Large intestine (tissue), 3 donors: ENCODE results near the gene SMYD2. TPM values are rescaled to one million over a fixed set of nuclear protein-coding genes. Genes with fewer than 3 reads are reported as not detected.

Source experiments
- DNase-seq, 2 donors: peaks; one replicate each; pipeline versions ENCODE4 v3.0.0 to v3.0.0-alpha.2; 2013
- H3K27ac ChIP-seq: one replicate; pipeline ENCODE4 v1.5.1; 2013; ENCODE audit warnings: low read length
- H3K27me3 ChIP-seq: 2 replicates; pipeline ENCODE4 v1.6.1; 2013; ENCODE audit warnings: low read length; ENCODE audit not compliant: control insufficient read depth, insufficient read depth
- H3K36me3 ChIP-seq: 2 replicates; pipeline ENCODE4 v1.6.1; 2013; ENCODE audit warnings: low read length; ENCODE audit not compliant: control insufficient read depth, insufficient read depth
- H3K4me1 ChIP-seq: one replicate; pipeline ENCODE4 v1.6.1; 2013; ENCODE audit warnings: low read length; ENCODE audit not compliant: control insufficient read depth, insufficient read depth
- H3K4me3 ChIP-seq: one replicate; pipeline ENCODE4 v1.5.1; 2013; ENCODE audit warnings: low read length
- H3K9me3 ChIP-seq: one replicate; pipeline ENCODE4 v1.6.1; 2013; ENCODE audit warnings: mild to moderate bottlenecking, low read depth, low read length, moderate library complexity; ENCODE audit not compliant: control insufficient read depth
- WGBS: methylation state at CpG from one replicate; pipeline ENCODE4 v1.1.5; 2013; ENCODE audit warnings: low lambda C conversion rate; ENCODE audit not compliant: insufficient coverage; 5-methylcytosine and 5-hydroxymethylcytosine counted together
- polyA plus RNA-seq: library from polyadenylated mRNA; unstranded; fragments of 120-200 nt; gene quantifications from one replicate; pipeline ENCODE4 v1.2.1, GENCODE V29; 2013

SMYD2 gene
- polyA plus RNA-seq, 1 donor: 46.9 TPM

- no peaks in the 10 kb centered on the region for H3K4me1 ChIP-seq
- WGBS: 94% methylated on average over 4 of the region's 7 CpGs
- H3K36me3 ChIP-seq: no peaks in the 10 kb centered on the region
- H3K27ac ChIP-seq: no peak overlapping the region
- DNase-seq: no peak
- H3K4me3 ChIP-seq: no peak overlapping the region
- H3K9me3 ChIP-seq: no peaks in the 10 kb centered on the region
- no peaks in the 10 kb centered on the region for H3K27me3 ChIP-seq
These were observed 32.5 kb upstream of the SMYD2 start for GRCh38 chr1:214248311-214249085.

GRCh38 chr1:214249651-214250050, 31.3 kb upstream of the SMYD2 start:
- H3K9me3 ChIP-seq: no peaks in the 10 kb centered on the region
- no peak for DNase-seq
- no peaks in the 10 kb centered on the region for H3K36me3 ChIP-seq
- no peak overlapping the region for H3K27ac ChIP-seq
- no peaks in the 10 kb centered on the region for H3K4me1 ChIP-seq
- H3K4me3 ChIP-seq: no peak overlapping the region
- WGBS: 100% methylated on average over 2 of the region's 14 CpGs
- no peaks in the 10 kb centered on the region for H3K27me3 ChIP-seq

GRCh38 chr1:214251354-214251753, 29.6 kb upstream of the SMYD2 start:
- H3K36me3 ChIP-seq: no peaks in the 10 kb centered on the region
- H3K27me3 ChIP-seq: no peaks in the 10 kb centered on the region
- WGBS: 56% methylated on average over 2 of the region's 2 CpGs
- H3K9me3 ChIP-seq: peaks cover 7% of the 10 kb centered on the region
- no peak for DNase-seq
- H3K4me3 ChIP-seq: no peak overlapping the region
- H3K4me1 ChIP-seq: no peaks in the 10 kb centered on the region
- H3K27ac ChIP-seq: no peak overlapping the region

- Histone ChIP-seq H3K9me3 (peaks cover 7% of the 10 kb centered on the region), H3K36me3 (no peaks in the 10 kb centered on the region), H3K27me3 (peaks cover 9% of the 10 kb centered on the region), H3K4me1 (no peaks in the 10 kb centered on the region), H3K4me3 (no peak overlapping the region), H3K27ac (no peak overlapping the region)
- DNase-seq: no peak
- WGBS: no CpG with 5 or more reads among the region's 2 CpGs
These were observed 25.4 kb upstream of the SMYD2 start for GRCh38 chr1:214255509-214255908.

- peaks cover 7% of the 10 kb centered on the region for H3K9me3 ChIP-seq
- H3K36me3 ChIP-seq: no peaks in the 10 kb centered on the region
- no peak overlapping the region for H3K4me3 ChIP-seq
- H3K4me1 ChIP-seq: no peaks in the 10 kb centered on the region
- H3K27ac ChIP-seq: no peak overlapping the region
- WGBS: 34% methylated on average over 2 of the region's 2 CpGs
- H3K27me3 ChIP-seq: peaks cover 23% of the 10 kb centered on the region
- DNase-seq: no peak
These were observed 21.5 kb upstream of the SMYD2 start for GRCh38 chr1:214259353-214259977.

- Histone ChIP-seq H3K4me1 (no peaks in the 10 kb centered on the region), H3K27me3 (peaks cover 23% of the 10 kb centered on the region), H3K36me3 (no peaks in the 10 kb centered on the region), H3K27ac (no peak overlapping the region), H3K4me3 (no peak overlapping the region), H3K9me3 (peaks cover 2% of the 10 kb centered on the region)
- no peak for DNase-seq
- WGBS: 100% methylated on average over 1 of the region's 3 CpGs
These were observed 20.3 kb upstream of the SMYD2 start for GRCh38 chr1:214260561-214261205.

- H3K36me3 ChIP-seq: no peaks in the 10 kb centered on the region
- no peak overlapping the region for H3K27ac ChIP-seq
- H3K4me3 ChIP-seq: no peak overlapping the region
- H3K27me3 ChIP-seq: peaks cover 23% of the 10 kb centered on the region
- no peaks in the 10 kb centered on the region for H3K9me3 ChIP-seq
- no peaks in the 10 kb centered on the region for H3K4me1 ChIP-seq
- WGBS: no CpG with 5 or more reads among the region's 15 CpGs
- DNase-seq: peak; percentile 57 to 63
These were observed 19.5 kb upstream of the SMYD2 start for GRCh38 chr1:214261206-214262123.

GRCh38 chr1:214264196-214264595, 16.8 kb upstream of the SMYD2 start:
- Histone ChIP-seq H3K27me3 (peaks cover 21% of the 10 kb centered on the region), H3K27ac (no peak overlapping the region), H3K4me1 (no peaks in the 10 kb centered on the region), H3K9me3 (no peaks in the 10 kb centered on the region), H3K36me3 (no peaks in the 10 kb centered on the region), H3K4me3 (no peak overlapping the region)
- WGBS: 100% methylated on average over 1 of the region's 4 CpGs
- no peak for DNase-seq

- H3K36me3 ChIP-seq: no peaks in the 10 kb centered on the region
- no peak for DNase-seq
- H3K4me3 ChIP-seq: no peak overlapping the region
- H3K4me1 ChIP-seq: no peaks in the 10 kb centered on the region
- no peak overlapping the region for H3K27ac ChIP-seq
- H3K27me3 ChIP-seq: peaks cover 20% of the 10 kb centered on the region
- H3K9me3 ChIP-seq: no peaks in the 10 kb centered on the region
- 90% methylated on average over 3 of the region's 3 CpGs for WGBS
These were observed 16.0 kb upstream of the SMYD2 start for GRCh38 chr1:214264976-214265375.

- Histone ChIP-seq H3K27ac (no peak overlapping the region), H3K27me3 (peaks cover 16% of the 10 kb centered on the region), H3K4me3 (no peak overlapping the region), H3K4me1 (no peaks in the 10 kb centered on the region), H3K36me3 (no peaks in the 10 kb centered on the region), H3K9me3 (no peaks in the 10 kb centered on the region)
- 89% methylated on average over 1 of the region's 2 CpGs for WGBS
- DNase-seq: no peak
These were observed 10.8 kb upstream of the SMYD2 start for GRCh38 chr1:214270097-214270650.
